Measurements from ENCODE around the gene CMIP. TPM values are rescaled to one million over a fixed set of nuclear protein-coding genes. Genes with fewer than 3 reads are reported as not detected.

Gene CMIP
- total RNA-seq, 1 donor from 2014 or later: 27.7 TPM

- DNase-seq (ENCODE audit: low read depth): no peak
- TF ChIP-seq, protein P1, sequence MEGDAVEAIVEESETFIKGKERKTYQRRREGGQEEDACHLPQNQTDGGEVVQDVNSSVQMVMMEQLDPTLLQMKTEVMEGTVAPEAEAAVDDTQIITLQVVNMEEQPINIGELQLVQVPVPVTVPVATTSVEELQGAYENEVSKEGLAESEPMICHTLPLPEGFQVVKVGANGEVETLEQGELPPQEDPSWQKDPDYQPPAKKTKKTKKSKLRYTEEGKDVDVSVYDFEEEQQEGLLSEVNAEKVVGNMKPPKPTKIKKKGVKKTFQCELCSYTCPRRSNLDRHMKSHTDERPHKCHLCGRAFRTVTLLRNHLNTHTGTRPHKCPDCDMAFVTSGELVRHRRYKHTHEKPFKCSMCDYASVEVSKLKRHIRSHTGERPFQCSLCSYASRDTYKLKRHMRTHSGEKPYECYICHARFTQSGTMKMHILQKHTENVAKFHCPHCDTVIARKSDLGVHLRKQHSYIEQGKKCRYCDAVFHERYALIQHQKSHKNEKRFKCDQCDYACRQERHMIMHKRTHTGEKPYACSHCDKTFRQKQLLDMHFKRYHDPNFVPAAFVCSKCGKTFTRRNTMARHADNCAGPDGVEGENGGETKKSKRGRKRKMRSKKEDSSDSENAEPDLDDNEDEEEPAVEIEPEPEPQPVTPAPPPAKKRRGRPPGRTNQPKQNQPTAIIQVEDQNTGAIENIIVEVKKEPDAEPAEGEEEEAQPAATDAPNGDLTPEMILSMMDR (IDR thresholded peaks at IDR 0.05; ENCODE audit: insufficient read depth, low read length, poor library complexity, severe bottlenecking): no peak
- H3K27me3 ChIP-seq (ENCODE audit: control insufficient read depth, insufficient read depth, low read length): no peaks in the 10 kb centered on the region
- no peak overlapping the region for H3K4me3 ChIP-seq (ENCODE audit: low read depth, low read length)
- peaks cover 1% of the 10 kb centered on the region for H3K36me3 ChIP-seq (ENCODE audit: control insufficient read depth, insufficient read depth, low read length)
Measured at GRCh38 chr16:81649561-81650184, 205.1 kb downstream of the CMIP start.

DNA sequence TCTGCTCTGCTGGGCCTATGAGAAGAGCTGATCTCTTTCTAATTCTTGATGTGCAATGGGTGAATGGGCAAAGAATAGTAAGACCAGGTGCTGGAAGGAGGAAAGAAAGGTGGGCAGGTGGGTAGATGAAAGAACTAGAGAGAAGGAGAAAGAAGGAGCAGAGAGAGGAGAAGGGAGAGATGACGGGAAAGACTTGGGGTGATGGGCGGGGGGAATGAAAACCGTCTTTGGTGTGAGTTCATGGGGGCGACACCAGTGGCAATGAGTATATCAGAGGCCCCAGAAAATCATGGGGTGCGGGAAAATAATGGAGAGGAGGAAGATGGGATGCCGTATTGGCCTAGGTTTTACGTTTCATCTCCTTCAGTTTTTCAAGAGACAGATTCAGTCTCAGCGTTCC lies 205.7 kb downstream of the CMIP start:
- H3K27me3 ChIP-seq (ENCODE audit: control insufficient read depth, insufficient read depth, low read length): no peaks in the 10 kb centered on the region
- peaks cover 1% of the 10 kb centered on the region for H3K36me3 ChIP-seq (ENCODE audit: control insufficient read depth, insufficient read depth, low read length)
- no peak overlapping the region for H3K4me3 ChIP-seq (ENCODE audit: low read depth, low read length)
- no peak for DNase-seq (ENCODE audit: low read depth)
- TF ChIP-seq, protein P1 (IDR thresholded peaks at IDR 0.05; ENCODE audit: insufficient read depth, low read length, poor library complexity, severe bottlenecking): no peak

- TF ChIP-seq, protein P1 (IDR thresholded peaks at IDR 0.05; ENCODE audit: insufficient read depth, low read length, poor library complexity, severe bottlenecking): no peak
- no peaks in the 10 kb centered on the region for H3K27me3 ChIP-seq (ENCODE audit: control insufficient read depth, insufficient read depth, low read length)
- peaks cover 1% of the 10 kb centered on the region for H3K36me3 ChIP-seq (ENCODE audit: control insufficient read depth, insufficient read depth, low read length)
- H3K4me3 ChIP-seq (ENCODE audit: low read depth, low read length): no peak overlapping the region
- no peak for DNase-seq (ENCODE audit: low read depth)
Measured at GRCh38 chr16:81650982-81651562, 206.5 kb downstream of the CMIP start.

DNA sequence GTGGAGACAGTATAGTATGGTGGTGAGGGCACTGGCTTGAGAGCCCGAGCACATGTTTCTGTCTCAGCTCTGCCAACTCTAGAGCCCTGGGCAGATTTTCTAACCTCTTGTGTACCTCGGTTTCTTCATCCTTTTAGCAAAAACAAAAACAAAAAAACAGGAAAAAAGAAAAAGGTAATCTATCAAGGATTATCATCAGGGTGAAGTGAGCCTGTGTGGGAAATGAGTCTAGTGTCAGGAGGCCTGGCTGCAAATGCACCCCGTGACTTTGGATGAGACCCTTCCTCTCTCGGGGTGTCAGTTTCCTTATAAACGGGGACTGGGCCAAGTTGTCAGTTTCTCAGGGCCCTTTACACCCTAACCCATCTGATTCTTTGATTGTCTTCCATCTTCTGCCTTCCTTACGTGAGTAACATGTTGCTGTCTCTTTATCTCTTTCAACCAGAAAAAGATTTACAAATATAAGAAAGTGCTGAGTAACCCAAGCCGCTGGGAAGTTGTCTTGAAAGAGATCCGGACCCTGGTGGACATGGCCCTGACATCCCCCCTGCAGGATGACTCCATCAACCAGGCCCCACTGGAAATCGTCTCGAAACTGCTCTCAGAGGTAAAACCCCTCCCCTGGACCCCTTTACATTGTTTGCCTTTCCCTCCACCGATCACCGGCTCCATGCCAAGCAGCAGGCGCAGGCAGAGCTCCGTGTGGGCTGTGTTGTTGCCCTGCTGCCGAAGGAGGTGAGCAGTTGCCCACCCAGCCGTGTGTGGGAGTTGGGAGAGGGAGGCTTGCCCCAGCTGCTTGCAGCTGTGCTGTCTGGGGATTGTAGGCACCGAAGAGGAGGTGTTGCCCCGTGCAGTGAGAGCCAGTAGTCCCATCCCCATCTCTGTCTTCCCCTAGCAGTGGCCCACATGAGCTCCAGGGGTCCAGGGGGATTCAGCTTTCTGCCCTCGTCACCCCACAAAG lies 207.4 kb downstream of the CMIP start:
- TF ChIP-seq, protein P1 (IDR thresholded peaks at IDR 0.05; ENCODE audit: insufficient read depth, low read length, poor library complexity, severe bottlenecking): no peak
- no peaks in the 10 kb centered on the region for H3K27me3 ChIP-seq (ENCODE audit: control insufficient read depth, insufficient read depth, low read length)
- no peak overlapping the region for H3K4me3 ChIP-seq (ENCODE audit: low read depth, low read length)
- peaks cover 1% of the 10 kb centered on the region for H3K36me3 ChIP-seq (ENCODE audit: control insufficient read depth, insufficient read depth, low read length)
- no peak for DNase-seq (ENCODE audit: low read depth)

DNA sequence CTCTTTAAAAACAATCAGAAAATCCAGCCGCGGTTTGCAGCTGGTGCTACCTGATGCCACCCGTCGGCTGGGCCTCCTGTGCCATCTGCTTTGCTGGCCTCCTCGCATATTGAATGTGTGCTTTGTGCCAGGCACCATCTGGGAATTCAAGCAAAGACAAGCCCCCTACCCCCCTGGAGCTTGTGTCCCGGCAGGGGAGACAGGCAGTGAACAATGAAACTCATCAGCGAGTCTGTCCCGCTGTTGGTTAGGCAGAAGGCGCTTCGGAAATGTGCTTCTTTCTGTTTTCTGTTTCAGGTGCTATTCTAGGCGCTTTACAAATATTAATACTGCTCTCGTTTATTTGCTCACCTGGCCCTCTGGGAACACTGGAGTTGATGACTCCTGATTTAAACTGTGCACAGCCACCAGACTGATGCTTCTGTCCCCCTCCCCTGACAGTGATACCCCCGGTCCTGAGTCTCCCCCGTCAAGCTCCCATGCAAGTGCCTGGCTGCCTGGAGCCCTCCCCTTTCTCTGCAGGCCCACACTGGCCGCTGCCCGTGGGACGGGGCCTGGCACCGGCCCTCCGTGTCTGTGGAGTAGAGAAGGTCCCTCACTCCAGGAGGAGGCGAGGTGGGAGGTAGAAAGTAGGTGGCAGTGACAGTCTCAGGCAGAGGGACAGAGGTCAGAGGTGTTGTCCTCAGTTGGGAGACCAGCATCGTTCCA lies 208.3 kb downstream of the CMIP start:
- no peak for DNase-seq (ENCODE audit: low read depth)
- no peaks in the 10 kb centered on the region for H3K27me3 ChIP-seq (ENCODE audit: control insufficient read depth, insufficient read depth, low read length)
- no peak overlapping the region for H3K4me3 ChIP-seq (ENCODE audit: low read depth, low read length)
- H3K36me3 ChIP-seq (ENCODE audit: control insufficient read depth, insufficient read depth, low read length): peaks cover 1% of the 10 kb centered on the region
- TF ChIP-seq, protein P1 (IDR thresholded peaks at IDR 0.05; ENCODE audit: insufficient read depth, low read length, poor library complexity, severe bottlenecking): no peak
